Raji (cell line): ENCODE results near the gene ACAP3.

Experiments used
- POLR2A ChIP-seq: IDR thresholded peaks from 2 replicates; pipeline ENCODE4 v1.6.1; 2011; ENCODE audit warnings: low read depth, low read length, control low read depth; ENCODE audit not compliant: insufficient read depth

ACAP3 gene

DNA sequence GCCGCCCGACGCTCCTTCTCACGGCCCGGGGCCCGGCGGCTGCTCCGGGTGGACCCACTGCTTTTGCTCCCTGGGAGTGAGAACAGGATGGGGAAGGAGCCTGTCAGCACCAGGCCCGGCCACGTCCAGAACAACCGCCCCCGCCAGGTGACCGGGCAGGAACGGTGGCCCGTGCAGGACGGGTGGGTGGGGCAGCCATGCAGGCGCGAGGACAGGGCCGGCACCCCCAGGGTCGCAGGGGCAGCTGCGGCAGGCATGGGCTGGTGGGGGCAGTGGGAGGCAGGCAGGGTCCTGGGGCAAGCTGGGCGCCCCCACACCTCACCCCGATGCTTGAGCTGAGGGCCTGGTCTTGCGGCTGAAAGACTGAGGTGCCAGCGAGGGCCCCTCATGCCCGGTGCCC lies 28.7 kb upstream of the ACAP3 start:
- no peak for TF ChIP-seq POLR2A

DNA sequence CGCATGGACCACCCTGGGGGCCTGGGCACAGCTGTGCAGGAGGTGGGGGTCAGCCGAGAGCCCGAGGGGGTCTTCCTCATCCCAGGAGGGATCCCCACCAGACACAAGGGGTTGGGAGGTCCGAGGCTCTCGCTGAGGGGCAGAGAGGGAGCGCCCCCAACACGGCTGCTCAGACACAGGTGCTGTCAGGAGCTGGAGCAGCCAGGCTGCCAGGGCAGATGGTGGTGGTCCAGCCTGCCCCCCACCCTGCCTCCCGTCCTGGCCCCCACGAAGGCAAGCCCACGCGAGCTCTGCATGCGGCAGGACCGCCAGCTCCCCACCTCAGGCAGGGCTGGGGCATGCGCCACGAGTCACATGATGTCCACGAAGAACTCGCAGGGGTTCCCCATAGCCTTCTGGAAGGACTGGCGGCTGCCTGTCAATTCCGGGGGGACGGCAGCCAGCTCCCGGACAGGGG lies 28.1 kb upstream of the ACAP3 start:
- TF ChIP-seq POLR2A, result no peak

DNA sequence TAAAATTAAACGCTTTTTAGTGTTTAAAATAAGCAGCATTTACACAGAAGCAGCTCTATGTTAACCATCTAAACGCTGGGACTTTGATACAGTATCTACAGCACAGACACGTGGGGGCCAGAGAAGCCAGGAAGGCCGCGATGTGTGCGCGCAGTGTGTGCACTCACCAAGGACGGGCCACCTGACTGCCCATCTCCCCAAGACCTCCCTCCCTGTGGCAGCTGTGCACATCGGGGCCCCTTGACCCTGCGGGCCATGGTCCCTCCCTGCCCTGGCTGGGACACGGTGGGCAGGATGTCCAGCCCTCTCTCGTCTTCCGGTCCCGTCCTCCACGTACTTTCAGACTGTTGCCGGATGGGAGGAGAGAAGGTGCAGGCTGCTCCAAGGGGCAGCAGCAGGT lies 27.6 kb upstream of the ACAP3 start:
- no peak for TF ChIP-seq POLR2A

DNA sequence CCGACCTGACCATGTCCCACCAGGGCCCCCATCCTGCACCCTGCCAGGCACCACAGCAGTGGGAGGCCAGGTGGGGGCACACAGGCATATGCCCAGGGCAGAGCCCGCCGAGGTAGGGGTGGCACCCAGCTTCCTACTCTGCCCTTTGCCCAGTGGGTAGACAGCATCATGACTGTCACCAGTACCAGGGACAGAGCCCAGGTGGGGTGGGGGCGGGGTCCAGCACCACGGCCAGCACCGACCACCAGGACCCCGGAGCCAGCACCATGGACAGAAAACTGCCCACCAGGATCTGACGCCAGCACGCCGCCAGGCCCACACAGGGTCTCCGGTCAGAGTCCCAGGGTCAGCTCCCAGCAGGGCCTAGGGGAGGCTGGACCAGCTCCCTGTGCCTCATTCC lies 27.1 kb upstream of the ACAP3 start:
- no peak for TF ChIP-seq POLR2A

DNA sequence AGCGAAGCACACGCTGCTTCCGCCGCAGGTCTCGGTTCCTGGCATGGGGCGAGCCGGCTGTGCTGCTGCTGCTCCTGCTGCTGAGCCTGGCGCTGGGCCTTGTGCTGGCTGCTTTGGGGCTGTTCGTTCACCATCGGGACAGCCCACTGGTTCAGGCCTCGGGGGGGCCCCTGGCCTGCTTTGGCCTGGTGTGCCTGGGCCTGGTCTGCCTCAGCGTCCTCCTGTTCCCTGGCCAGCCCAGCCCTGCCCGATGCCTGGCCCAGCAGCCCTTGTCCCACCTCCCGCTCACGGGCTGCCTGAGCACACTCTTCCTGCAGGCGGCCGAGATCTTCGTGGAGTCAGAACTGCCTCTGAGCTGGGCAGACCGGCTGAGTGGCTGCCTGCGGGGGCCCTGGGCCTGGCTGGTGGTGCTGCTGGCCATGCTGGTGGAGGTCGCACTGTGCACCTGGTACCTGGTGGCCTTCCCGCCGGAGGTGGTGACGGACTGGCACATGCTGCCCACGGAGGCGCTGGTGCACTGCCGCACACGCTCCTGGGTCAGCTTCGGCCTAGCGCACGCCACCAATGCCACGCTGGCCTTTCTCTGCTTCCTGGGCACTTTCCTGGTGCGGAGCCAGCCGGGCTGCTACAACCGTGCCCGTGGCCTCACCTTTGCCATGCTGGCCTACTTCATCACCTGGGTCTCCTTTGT lies 26.0 kb upstream of the ACAP3 start:
- TF ChIP-seq POLR2A, result no peak

GRCh38 chr1:1332774-1333480 lies 25.2 kb upstream of the ACAP3 start:
- TF ChIP-seq POLR2A, result no peak

- TF ChIP-seq POLR2A, result no peak
These were observed 24.5 kb upstream of the ACAP3 start for GRCh38 chr1:1332031-1332755.

DNA sequence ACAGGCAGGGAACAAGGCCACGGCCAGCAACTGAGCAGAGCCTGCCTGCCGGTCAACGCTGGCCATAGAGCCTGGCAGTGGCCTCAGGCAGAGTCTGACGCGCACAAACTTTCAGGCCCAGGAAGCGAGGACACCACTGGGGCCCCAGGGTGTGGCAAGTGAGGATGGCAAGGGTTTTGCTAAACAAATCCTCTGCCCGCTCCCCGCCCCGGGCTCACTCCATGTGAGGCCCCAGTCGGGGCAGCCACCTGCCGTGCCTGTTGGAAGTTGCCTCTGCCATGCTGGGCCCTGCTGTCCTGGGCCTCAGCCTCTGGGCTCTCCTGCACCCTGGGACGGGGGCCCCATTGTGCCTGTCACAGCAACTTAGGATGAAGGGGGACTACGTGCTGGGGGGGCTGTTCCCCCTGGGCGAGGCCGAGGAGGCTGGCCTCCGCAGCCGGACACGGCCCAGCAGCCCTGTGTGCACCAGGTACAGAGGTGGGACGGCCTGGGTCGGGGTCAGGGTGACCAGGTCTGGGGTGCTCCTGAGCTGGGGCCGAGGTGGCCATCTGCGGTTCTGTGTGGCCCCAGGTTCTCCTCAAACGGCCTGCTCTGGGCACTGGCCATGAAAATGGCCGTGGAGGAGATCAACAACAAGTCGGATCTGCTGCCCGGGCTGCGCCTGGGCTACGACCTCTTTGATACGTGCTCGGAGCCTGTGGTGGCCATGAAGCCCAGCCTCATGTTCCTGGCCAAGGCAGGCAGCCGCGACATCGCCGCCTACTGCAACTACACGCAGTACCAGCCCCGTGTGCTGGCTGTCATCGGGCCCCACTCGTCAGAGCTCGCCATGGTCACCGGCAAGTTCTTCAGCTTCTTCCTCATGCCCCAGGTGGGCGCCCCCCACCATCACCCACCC lies 23.6 kb upstream of the ACAP3 start, which contains the start of gene TAS1R3:
TSS of gene TAS1R3 (plus strand) at position 213 of the 898 bp plus-strand sequence. CDS start at position 279, 66 bp downstream.
- TF ChIP-seq POLR2A, result no peak

DNA sequence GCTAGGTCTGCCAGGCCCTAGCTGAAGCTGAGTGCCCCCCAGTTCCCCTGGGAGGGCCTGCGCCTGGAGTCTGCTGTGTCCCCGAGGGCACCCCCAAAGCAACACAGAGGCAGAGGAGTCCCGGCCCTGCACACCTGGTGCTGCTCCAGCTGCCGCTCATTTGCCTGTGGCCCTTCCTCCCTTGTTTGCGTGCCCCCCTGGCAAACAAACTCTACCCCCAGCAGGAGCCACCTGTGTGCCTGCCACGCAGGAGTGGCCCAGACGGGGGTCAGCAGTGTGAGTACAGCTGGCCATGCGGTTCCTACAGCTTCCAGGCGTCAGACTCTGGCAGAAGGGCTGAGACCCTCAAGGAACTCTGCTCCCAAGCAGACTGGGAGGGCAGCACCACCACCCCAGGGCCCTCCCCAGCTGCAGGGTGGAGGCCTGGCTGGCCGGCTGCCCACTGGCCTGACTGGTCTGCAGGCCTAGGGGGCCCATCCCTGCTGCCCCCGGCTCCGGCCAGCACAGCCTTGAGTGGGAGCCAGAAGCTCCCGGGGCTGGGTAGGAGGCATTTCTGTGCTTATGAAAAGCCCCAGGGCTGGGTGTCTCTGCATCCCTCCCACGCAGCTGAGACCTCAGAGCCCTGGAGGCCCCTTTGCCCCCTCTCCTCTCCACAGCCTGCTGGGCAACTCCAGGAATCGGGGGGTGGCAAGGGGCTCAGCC lies 22.8 kb upstream of the ACAP3 start:
- TF ChIP-seq POLR2A, result peak; percentile 16; the same call in 1 of the 2 replicates

- peak; percentile 44 for TF ChIP-seq POLR2A
These were observed 21.8 kb upstream of the ACAP3 start for GRCh38 chr1:1329304-1330210.

DNA sequence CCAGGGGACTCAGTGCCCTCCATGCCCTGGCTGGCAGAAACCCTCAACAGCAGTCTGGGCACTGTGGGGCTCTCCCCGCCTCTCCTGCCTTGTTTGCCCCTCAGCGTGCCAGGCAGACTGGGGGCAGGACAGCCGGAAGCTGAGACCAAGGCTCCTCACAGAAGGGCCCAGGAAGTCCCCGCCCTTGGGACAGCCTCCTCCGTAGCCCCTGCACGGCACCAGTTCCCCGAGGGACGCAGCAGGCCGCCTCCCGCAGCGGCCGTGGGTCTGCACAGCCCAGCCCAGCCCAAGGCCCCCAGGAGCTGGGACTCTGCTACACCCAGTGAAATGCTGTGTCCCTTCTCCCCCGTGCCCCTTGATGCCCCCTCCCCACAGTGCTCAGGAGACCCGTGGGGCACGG lies 20.5 kb upstream of the ACAP3 start:
- no peak for TF ChIP-seq POLR2A

DNA sequence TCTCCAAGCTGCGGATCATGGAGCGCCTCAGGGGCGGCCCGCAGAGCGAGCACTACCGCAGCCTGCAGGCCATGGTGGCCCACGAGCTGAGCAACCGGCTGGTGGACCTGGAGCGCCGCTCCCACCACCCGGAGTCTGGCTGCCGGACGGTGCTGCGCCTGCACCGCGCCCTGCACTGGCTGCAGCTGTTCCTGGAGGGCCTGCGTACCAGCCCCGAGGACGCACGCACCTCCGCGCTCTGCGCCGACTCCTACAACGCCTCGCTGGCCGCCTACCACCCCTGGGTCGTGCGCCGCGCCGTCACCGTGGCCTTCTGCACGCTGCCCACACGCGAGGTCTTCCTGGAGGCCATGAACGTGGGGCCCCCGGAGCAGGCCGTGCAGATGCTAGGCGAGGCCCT lies 19.6 kb upstream of the ACAP3 start:
- no peak for TF ChIP-seq POLR2A

DNA sequence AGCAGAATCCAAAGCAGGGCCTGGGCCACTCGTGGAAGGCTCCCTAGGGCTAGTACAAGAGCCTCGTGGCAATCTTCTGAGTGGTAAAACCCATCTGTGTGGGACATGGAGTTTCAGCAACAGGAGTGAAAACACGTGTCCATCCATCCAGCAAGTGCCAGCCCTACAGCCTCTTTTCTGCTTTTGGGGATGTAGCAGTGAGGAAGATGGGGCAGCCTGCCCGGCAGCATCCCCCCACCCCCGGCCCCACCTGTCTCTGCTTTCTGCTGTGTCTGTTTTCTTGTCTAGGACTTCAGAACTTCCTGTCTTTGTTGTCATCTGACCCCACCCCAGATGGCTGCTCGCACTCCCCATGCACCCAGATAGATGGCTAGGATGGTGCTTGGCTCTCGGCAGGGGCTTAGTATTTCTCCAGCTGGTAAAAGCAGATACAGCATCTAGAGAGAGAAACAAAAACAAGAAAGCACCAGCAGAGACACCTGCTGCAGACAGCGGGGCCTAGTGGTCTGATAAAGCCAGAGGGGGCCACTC lies 18.4 kb upstream of the ACAP3 start:
- no peak for TF ChIP-seq POLR2A
